ENCODE data around the gene TMEM170B.

The TMEM170B gene

GRCh38 chr6:11532097-11532496 is 5.5 kb upstream of the TMEM170B start:
- no peak for TF ChIP-seq MAX (IDR thresholded peaks at IDR 0.05)

- TF ChIP-seq RAD21 (IDR thresholded peaks at IDR 0.05; ENCODE audit: low read depth) = no peak
- no peak for TF ChIP-seq REST (IDR thresholded peaks at IDR 0.05; ENCODE audit: low read depth)
- TF ChIP-seq ZBTB7A (IDR thresholded peaks at IDR 0.05; ENCODE audit: low read depth) = no peak
- TF ChIP-seq MAX (IDR thresholded peaks at IDR 0.05) = no peak
- TF ChIP-seq TAF1 (IDR thresholded peaks at IDR 0.05; ENCODE audit: low read depth) = no peak
- TF ChIP-seq TCF12 (IDR thresholded peaks at IDR 0.05; ENCODE audit: low read depth) = no peak
- TF ChIP-seq CREB1 (IDR thresholded peaks at IDR 0.05; ENCODE audit: low read depth) = no peak
- no peak for TF ChIP-seq YY1 (IDR thresholded peaks at IDR 0.05; ENCODE audit: low read depth)
- TF ChIP-seq EGR1 (IDR thresholded peaks at IDR 0.05) = no peak
- TF ChIP-seq CEBPB (IDR thresholded peaks at IDR 0.05) = no peak
Measured at GRCh38 chr6:11534561-11534960, 3.0 kb upstream of the TMEM170B start.

- TF ChIP-seq CREB1 (IDR thresholded peaks at IDR 0.05; ENCODE audit: low read depth) (no peak), TEAD4 (IDR thresholded peaks at IDR 0.05) (peak; percentile 97), MAX (IDR thresholded peaks at IDR 0.05) (peak; percentile 66; the same call in 1 of the 2 replicates), TCF12 (IDR thresholded peaks at IDR 0.05; ENCODE audit: low read depth) (peak; percentile 59), ZBTB7A (IDR thresholded peaks at IDR 0.05; ENCODE audit: low read depth) (no peak), NFIC (IDR thresholded peaks at IDR 0.05) (peak; percentile 89), YY1 (IDR thresholded peaks at IDR 0.05; ENCODE audit: low read depth) (no peak), REST (IDR thresholded peaks at IDR 0.05; ENCODE audit: low read depth) (peak; percentile 96), TAF1 (IDR thresholded peaks at IDR 0.05; ENCODE audit: low read depth) (no peak)
Measured at GRCh38 chr6:11535801-11536230, 1.7 kb upstream of the TMEM170B start.

GRCh38 chr6:11536795-11537194 is 754 bp upstream of the TMEM170B start:
- TF ChIP-seq NFIC (IDR thresholded peaks at IDR 0.05) (no peak), TAF1 (IDR thresholded peaks at IDR 0.05; ENCODE audit: low read depth) (no peak), EGR1 (IDR thresholded peaks at IDR 0.05) (no peak), EP300 (IDR thresholded peaks at IDR 0.05; ENCODE audit: borderline replicate concordance) (no peak), YY1 (IDR thresholded peaks at IDR 0.05; ENCODE audit: low read depth) (no peak)

GRCh38 chr6:11538052-11538818 is 686 bp downstream of the TMEM170B start:
- TF ChIP-seq TAF1 (IDR thresholded peaks at IDR 0.05; ENCODE audit: low read depth) (no peak), ZBTB7A (IDR thresholded peaks at IDR 0.05; ENCODE audit: low read depth) (peak; percentile 87), TEAD4 (IDR thresholded peaks at IDR 0.05) (no peak), REST (IDR thresholded peaks at IDR 0.05; ENCODE audit: low read depth) (no peak), TCF12 (IDR thresholded peaks at IDR 0.05; ENCODE audit: low read depth) (no peak), RAD21 (IDR thresholded peaks at IDR 0.05; ENCODE audit: low read depth) (no peak), NFIC (IDR thresholded peaks at IDR 0.05) (no peak), MAX (IDR thresholded peaks at IDR 0.05) (0 out of 2 replicates have a peak, but pooled peaks have one; percentile 23), USF1 (IDR thresholded peaks at IDR 0.05) (no peak), EP300 (IDR thresholded peaks at IDR 0.05; ENCODE audit: borderline replicate concordance) (no peak), CEBPB (IDR thresholded peaks at IDR 0.05) (no peak), CREB1 (IDR thresholded peaks at IDR 0.05; ENCODE audit: low read depth) (no peak), EGR1 (IDR thresholded peaks at IDR 0.05) (no peak), YY1 (IDR thresholded peaks at IDR 0.05; ENCODE audit: low read depth) (no peak)

Measured in Ishikawa (cell line).